C4-2B (cell line): ENCODE measurements around the gene NUDT11.

Experiments
- ZFX ChIP-seq: fragments of 450-650 bp; IDR thresholded peaks from 2 replicates; pipeline ENCODE4 v1.6.1; 2017
- TF ChIP-seq, protein P1 (sequence below): fragments of 450-650 bp; conservative IDR thresholded peaks from 2 replicates; pipeline ENCODE4 v1.5.1; 2017; ENCODE audit warnings: mild to moderate bottlenecking

- TF ChIP-seq, protein P1, sequence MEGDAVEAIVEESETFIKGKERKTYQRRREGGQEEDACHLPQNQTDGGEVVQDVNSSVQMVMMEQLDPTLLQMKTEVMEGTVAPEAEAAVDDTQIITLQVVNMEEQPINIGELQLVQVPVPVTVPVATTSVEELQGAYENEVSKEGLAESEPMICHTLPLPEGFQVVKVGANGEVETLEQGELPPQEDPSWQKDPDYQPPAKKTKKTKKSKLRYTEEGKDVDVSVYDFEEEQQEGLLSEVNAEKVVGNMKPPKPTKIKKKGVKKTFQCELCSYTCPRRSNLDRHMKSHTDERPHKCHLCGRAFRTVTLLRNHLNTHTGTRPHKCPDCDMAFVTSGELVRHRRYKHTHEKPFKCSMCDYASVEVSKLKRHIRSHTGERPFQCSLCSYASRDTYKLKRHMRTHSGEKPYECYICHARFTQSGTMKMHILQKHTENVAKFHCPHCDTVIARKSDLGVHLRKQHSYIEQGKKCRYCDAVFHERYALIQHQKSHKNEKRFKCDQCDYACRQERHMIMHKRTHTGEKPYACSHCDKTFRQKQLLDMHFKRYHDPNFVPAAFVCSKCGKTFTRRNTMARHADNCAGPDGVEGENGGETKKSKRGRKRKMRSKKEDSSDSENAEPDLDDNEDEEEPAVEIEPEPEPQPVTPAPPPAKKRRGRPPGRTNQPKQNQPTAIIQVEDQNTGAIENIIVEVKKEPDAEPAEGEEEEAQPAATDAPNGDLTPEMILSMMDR = peak; percentile 42
- no peak for TF ChIP-seq ZFX
These were observed 8.5 kb downstream of the NUDT11 start for GRCh38 chrX:51487960-51488267.
